Activated CD8-positive, alpha-beta memory T cell treated with anti-CD3 and anti-CD28 coated beads, Interleukin-2, amount 50 U/mL, for 24 hours (primary cell): ENCODE measurements around the gene MRPL53.
A peak's percentile ranks its signal among the peaks of the same experiment; 100 is the strongest.

Experiments
- DNase-seq: peaks from one replicate; pipeline ENCODE4 v3.0.0-alpha.2; 2020; ENCODE audit errors: extremely low read depth

Gene MRPL53

DNA sequence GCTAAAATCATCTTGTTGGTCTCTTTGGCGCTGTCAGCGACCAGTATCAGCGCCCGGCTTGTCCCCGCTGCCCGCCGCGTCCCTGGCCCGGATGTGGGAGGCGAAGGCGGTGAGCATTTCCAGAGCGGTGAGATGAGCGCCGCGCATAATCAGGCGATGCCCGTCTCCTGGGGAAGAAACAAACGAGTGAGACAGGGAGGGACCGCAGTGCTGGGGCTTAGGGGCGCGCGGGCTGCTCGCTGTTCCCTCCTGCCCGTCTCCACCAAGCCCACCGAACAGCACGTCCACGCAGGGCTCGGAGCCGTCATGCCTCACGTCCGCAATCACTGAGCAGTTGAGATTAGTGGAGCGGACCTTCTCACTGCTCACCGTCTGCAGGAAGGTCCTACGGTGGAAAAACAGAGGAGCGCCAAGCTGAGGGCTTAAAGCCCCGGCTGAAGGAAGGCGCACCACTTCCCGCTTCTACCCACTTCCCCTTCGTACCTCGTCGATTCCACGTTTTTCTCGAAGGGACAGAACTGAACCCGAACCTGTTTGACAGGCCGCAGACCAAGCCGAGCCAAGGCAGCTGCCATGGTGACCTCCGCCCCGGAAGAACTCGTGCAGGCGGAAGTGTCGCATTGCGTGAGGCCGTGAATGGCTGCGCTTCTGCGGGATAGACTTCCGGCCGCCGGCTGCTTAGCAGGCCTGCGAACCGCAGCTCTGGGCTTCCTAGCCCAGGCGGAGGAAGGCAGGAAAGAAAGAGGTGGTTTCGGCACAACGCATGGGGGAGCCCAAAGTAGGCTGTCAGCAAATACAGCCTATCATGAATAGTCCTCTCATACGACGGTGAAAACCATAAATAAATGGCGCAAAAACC is at the start of gene MRPL53:
MRPL53 (minus strand) TSS at position 595 of the 859 bp plus-strand sequence; CDS start at position 575, 20 bp downstream.
- peak; percentile 88 for DNase-seq

DNA sequence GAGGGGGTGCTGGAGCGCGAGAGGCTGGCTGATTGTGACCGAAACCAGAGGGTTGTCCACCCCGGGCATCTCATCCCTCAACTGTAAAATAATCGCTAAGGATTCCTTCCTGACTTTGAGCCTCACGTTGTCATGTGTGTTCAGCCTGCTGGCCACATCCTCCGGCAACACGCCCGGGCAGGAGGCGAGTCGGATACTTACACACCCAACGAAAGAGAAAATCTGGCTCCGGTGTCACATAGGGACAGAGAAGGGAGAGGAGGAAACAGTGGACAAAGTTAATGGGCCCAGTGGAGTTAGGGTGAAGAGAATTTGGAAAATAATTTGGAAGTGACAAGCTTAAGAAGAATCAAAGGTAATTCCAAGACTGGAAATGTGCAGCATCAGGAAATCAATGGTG is 44.2 kb upstream of the MRPL53 start:
- no peak for DNase-seq

DNA sequence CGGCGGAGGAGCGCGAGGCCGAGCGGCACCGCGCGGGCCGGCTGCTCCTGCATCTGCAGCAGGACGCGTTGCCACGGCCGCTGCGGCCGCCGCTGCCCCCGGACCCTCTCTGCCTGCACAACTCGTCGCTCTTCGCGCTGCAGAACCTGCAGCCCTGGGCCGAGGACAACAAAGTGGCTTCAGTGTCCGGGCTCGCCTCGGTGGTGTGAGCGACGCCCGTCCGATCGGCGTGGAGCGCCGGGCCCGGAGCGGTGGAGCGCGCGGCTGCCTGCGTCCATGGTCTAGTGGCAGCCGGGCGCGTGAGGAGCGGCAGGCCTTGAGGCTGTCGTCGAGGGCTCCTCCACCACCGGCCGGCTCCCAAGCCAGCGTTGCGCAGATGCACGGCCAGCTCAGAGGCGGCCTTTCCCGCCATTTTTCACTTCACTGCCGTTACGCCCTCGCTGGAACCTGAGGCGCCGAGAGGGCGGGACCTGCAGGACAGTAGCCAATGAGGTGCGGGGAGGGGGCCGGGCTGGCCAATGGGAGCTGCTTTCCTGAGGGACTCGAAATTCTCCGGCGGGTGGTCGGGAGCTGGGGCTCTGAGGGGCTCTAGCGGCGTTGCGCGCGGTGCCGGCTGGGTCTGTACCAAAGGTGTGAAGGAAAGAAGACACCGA is 43.6 kb upstream of the MRPL53 start:
- peak; percentile 43 for DNase-seq

- no peak for DNase-seq
Measured at GRCh38 chr2:74515271-74515980, 42.9 kb upstream of the MRPL53 start.

DNA sequence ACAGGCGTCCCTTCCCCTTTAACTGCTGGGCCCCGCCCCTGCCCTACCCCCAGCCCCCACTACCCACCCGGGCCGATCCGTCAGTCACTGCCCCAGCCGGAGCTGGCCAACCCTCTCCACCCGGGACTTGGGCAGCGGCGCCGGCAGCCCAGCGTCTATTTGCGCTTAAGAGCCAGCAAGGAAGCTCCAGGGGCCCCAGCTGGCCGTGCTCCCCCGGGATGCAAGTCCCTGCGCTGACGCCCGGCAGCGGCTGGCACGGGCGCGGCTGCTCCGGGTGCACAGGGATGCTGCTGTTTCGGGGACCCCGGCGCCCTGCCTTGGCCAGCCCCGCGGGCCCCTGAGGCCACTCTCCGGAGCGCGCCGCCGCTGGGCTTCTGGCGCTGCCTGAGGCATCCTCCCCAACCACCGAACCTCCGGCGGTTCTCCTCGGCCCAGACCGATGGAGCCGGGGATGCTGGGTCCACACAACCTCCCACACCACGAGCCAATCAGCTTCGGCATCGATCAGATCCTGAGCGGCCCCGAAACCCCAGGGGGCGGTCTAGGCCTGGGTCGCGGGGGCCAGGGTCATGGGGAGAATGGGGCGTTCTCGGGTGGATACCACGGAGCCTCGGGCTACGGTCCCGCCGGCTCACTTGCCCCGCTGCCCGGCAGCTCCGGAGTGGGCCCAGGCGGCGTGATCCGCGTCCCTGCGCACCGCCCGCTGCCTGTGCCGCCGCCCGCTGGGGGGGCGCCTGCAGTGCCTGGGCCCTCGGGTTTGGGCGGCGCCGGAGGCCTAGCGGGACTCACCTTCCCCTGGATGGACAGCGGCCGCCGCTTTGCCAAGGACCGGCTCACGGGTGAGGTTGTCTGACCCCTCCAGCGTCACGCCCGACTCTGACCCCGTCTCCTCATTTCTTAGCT is 42.1 kb upstream of the MRPL53 start, which contains the start of gene TLX2:
TLX2 (plus strand) TSS at position 83 of the 903 bp plus-strand sequence; CDS start at position 440, 357 bp downstream.
- DNase-seq, result no peak

DNA sequence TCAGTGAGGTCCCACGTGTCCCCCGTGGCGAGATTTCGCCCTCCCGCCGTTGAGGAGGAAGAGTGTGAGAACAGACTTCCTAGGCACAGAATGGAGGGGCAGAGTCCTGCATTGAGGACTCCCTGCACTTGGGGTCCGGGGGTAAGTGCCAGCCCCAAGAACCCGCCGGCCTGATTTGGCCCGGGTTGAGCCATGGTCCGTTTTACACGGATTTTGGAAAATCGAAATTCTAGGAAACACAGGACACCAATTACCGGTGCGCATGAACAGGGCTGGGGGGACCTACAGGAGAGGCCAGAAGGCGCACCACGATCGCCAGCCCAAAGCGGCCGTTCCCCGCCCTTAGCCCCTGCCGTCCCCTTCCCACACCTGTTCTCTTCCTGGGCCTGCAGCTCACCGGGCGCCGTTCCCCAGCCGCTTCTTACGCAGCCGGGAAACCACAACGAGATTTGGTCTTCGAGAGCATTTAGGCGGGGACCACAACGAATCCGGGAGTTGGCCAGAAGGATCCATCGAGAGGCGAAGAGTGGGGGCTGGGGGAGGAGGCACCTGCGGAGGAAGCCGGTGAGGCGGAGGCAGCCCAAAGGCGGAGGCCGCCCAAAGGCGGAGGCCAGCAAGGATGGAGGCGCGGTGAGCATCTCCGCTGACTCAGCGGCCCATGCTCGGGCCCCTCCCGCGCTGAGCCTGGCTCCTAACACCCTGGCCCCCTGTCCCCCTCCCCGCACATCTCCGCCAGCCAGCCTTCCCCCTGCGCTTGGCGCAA is 41.3 kb upstream of the MRPL53 start:
- DNase-seq, result no peak

DNA sequence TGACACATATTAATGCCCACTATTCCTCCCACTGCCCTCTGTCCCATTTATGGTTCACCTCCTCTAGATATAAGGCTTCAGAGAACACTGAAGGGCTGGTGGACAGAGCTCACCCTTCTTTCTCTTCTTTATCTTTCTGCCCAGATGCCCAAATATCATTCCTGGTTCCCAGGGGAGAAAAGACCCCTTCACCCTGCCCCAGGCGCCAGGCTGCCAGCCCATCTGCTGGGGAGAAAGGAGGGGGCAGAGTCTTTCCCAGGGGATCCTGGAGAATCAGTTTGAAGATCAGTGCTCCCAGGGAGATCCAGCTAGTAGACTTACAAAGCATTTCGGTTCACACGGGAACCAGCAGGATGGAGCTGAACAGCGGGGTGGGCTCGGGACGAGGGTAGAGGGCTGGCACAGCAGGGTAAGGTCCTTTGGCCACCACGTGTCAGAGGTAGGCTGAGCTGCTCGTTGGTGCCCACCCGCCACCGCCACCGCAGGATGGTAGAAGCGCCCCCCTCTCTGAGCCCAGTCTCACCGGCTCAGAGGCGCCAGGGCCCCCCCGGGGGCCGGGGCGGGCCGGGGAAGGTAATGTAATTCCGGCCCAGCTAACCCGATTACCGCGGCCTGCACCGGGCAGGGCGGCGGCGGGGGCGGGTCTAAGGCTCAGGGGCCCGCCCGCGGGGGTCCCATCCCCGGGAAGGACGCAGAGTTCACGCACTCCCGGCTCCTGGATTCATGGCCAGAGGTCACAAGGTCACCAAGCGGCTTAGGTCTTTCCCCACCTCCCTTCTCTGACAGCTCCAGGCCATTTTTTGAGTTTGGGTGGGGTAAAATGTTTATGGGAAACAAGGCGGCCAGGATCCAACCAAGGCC is 40.5 kb upstream of the MRPL53 start:
- no peak for DNase-seq

- no peak for DNase-seq
Measured at GRCh38 chr2:74511104-74511989, 38.9 kb upstream of the MRPL53 start.

DNA sequence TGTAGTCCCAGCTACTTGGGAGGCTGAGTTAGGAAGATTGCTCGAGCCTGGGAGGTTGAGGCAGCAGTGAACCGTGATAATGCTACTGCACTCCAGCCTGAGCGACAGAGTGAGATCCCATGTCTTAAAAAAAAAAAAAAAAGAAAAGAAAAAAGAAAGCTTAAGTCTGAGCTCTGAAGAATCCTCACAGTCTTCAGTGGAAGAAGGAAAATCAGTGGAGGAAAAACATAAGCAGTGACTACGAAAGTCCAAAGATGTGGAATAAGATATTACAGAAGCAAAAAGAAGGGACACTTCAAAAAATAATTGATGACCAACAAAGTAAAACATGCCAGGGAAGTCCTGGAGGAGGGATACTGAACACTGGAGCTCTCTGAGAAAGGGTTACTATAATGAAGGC is 37.8 kb upstream of the MRPL53 start:
- DNase-seq, result no peak

- no peak for DNase-seq
Measured at GRCh38 chr2:74507926-74508520, 35.5 kb upstream of the MRPL53 start.

DNA sequence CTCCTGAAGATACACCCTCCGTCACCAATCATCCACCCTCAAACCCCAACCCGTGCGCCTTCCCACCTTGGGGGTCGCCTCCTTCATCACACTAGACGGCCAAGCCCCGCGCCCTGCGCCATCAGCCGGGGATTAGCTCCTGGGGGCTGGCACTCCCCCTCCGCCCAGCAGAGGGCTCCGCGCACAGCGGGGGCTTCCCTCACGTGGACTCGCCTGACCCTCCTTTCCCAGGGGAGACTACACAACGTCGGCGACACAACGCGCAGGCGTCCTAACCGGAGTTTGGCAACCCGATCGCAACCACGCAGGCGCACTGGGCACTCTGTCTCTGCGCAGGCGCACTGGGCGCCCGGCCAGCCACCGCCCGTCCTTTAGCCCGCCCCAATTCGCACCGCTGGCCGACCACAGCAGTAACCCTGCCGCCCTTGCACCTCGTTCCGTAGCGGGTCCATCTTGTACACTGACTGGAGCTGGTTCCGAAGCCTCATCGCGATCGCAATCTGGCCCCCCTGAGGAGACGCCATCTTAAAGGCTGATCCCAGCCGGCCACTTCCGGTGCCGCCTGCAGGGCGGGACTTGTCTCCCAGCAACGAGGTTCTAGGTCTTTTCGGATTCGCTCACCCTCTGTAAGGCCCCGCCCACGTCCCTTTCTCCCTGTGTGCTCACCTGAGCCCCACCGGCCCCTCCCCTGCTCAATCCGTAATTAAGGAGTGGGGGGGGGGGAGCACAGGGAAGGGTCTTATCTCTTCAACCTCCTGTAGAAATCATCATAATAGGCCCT is 34.9 kb upstream of the MRPL53 start, which contains the start of gene PCGF1:
PCGF1 (minus strand) TSS at position 551 of the 781 bp plus-strand sequence; CDS start at position 524, 27 bp downstream.
- DNase-seq, result peak; percentile 94

DNA sequence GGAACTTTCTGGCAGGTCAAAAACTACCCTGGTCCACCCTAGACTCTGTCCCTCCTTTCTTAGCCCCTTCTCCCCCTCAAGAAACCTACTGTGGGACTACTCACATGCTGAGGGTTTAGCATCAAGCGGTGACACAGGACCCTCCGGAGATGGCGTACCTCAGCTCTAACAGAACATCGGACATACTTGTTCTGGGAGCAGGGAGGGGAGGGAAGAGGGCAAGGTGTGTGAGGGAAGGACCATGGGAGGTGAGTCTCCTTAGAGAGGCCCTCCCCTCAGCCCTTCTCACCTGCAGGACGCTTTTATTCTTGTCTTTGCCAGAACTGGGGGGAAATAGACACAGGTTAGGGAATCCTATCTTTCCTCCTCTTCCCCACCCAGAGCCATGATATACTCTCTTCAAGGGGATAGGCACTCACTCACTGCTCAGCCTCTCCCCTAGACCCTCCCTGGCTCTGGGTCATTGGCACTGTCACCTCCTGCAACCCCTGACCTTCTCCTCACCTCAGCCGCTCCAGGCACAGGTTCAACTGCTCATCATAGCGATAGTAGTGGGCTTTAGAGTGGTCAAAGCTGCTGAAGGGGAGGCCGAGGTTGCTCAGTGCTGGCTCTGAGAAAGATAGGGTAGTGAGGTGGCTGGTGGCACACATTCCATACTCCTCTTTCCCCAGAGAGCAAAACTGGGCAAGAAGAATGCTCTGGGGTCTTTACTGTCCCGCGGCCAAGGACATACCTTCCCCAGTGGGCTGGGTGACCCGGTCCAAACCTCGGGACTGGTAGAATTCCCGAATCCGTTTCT is 33.2 kb upstream of the MRPL53 start:
- no peak for DNase-seq

DNA sequence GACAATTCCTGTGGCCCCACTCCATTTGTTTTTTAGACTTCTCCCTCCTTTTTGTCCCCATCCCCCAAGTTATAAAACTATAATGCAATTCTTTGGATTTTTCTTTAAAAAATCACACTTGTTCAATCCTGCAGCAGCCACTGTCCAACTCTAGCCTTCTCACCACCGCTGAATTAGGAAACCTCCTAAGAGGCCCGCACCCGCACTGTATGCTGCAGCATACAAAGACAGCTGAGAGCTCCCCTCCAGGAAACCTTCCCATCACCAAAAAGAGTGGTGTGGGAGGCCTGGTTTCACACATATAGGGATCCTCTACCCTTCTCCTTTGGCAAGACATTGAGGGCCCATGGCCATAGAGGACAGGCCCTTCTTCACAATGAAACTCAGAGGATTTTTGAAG is 32.1 kb upstream of the MRPL53 start:
- no peak for DNase-seq

DNA sequence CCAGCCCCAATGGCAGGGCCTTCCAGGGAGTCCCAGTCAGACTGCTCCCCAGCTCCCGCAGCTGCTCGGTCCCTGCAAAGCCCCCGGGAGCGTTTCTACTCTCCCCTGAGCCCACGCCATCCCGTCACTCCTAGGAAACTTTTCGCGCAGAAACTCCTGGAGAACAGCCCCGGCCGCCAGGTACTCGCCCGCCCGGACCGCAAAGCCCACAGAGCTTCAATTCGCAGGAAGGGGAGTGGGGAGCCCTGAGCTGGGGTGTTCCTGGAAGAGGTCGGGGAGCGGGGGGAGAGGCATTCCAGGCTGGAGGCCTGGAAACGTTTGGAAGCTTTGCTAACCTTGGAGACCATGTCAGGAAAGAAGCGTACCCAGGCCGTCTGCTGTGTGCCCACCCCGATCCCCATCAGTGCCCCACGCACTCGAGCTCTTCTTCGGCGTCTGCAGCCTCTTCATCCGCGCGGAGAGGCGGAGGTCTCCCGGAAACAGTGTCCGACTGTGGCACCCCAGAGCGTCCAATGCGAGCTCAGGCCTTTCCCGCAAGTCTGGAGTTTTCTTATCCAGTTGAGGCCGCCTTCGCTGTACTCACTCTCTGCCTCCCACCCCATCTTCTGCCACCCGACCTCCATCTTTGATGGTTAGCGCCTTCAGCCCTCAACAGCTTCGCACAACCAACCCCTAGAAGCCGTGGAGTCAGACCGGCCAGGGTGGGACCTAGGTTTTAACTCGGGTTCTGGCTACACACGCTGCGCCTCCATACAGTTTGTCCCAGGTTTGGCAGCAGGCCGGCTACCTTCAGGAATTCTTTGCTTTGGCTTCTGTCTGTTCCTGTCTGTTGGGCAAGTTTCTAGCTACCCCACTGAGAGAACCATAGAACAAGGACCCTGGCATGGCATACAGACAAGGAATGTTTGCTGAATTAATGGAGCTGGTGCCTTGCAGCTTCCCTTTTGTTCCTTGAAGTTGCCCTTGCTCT is 31.3 kb upstream of the MRPL53 start:
- DNase-seq, result no peak
